Esophagus squamous epithelium (tissue), 4 donors: ENCODE data around the gene NUP98.

Source experiments
- POLR2A ChIP-seq, 4 donors: fragments of 450-650 bp; IDR thresholded peaks; one replicate each; pipeline ENCODE4 v1.6.1; 2017; ENCODE audit warnings: antibody characterized with exemption in 4 of 4, mild to moderate bottlenecking in 4 of 4, moderate library complexity in 3 of 4
- TF ChIP-seq, protein P1 (sequence below), 6 experiments: fragments of 450-650 bp in 4 of 6; fragments of 200-600 bp in 2 of 6; sonication (generic) in 2 of 6; IDR thresholded peaks; one replicate each; pipeline ENCODE4 v1.5.1; 2016 to 2019; ENCODE audit warnings: antibody characterized with exemption in 6 of 6, mild to moderate bottlenecking in 4 of 6, moderate library complexity in 4 of 6

DNA sequence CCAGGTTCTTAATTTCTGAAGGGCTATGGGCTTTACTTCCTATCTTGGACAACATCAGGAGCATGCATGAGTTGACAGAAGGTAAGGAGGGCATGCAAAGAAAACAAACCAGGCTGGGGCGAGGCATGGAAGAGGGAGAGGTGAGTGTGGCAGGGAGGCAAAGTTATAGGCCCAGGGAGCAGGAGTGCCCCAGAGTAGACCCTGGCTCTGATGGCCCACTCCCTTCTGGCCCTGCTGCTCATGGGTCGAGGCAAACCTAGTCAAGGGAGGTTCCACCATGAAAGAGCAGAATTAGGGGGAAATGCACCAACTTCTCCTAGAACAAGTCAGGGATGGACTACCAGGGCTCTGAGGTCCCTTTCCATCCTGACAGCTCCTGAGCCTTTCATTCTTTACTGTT is 136.4 kb downstream of the NUP98 start:
- TF ChIP-seq, protein P1, sequence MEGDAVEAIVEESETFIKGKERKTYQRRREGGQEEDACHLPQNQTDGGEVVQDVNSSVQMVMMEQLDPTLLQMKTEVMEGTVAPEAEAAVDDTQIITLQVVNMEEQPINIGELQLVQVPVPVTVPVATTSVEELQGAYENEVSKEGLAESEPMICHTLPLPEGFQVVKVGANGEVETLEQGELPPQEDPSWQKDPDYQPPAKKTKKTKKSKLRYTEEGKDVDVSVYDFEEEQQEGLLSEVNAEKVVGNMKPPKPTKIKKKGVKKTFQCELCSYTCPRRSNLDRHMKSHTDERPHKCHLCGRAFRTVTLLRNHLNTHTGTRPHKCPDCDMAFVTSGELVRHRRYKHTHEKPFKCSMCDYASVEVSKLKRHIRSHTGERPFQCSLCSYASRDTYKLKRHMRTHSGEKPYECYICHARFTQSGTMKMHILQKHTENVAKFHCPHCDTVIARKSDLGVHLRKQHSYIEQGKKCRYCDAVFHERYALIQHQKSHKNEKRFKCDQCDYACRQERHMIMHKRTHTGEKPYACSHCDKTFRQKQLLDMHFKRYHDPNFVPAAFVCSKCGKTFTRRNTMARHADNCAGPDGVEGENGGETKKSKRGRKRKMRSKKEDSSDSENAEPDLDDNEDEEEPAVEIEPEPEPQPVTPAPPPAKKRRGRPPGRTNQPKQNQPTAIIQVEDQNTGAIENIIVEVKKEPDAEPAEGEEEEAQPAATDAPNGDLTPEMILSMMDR (IDR thresholded peaks at IDR 0.05), result no peak
- no peak for TF ChIP-seq POLR2A (IDR thresholded peaks at IDR 0.05)
